Fibroblast of skin of abdomen (primary cell): ENCODE results near the gene SMG6.

Experiments used
- DNase-seq: peaks from one replicate; pipeline ENCODE4 v3.0.0-alpha.2; 2013

SMG6 gene

GRCh38 chr17:2232244-2232638 is 71.3 kb downstream of the SMG6 start:
- peak; percentile 93 for DNase-seq

DNA sequence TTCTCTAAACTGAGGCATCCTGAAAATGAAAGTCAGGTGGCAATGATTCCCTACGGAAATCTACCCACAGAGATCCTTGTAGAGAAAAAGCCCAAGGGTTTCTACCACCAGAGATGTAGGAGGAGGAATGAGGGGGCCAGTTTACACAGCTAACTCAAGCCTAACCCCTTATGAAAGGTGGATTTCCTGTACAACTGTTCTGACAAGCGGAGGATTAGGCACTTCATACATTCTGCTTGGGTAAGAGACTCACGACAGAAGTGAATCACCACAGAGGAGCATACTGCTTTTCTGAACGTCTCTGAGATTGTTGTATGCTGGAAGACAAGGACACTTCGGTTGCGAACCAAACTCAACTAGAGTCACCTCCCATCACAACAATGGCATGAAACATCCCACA is 72.7 kb downstream of the SMG6 start:
- DNase-seq: peak; percentile 55

GRCh38 chr17:2227025-2227699 is 76.4 kb downstream of the SMG6 start:
- peak; percentile 38 for DNase-seq

DNA sequence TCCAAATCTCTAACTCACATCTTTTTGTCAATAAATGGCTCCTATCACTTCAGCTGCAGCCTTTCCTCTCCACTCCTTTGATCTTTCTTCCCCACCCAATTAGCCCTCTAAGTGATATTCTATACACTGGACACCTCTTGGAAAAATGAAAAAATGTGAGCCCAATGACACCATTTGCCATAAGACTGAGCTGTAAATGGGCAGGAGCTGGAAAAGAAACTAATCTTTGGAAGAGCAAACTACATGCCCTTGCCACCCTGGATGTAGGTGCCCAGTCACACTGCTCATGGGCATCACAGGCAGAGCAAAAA is 80.0 kb downstream of the SMG6 start:
- no peak for DNase-seq

DNA sequence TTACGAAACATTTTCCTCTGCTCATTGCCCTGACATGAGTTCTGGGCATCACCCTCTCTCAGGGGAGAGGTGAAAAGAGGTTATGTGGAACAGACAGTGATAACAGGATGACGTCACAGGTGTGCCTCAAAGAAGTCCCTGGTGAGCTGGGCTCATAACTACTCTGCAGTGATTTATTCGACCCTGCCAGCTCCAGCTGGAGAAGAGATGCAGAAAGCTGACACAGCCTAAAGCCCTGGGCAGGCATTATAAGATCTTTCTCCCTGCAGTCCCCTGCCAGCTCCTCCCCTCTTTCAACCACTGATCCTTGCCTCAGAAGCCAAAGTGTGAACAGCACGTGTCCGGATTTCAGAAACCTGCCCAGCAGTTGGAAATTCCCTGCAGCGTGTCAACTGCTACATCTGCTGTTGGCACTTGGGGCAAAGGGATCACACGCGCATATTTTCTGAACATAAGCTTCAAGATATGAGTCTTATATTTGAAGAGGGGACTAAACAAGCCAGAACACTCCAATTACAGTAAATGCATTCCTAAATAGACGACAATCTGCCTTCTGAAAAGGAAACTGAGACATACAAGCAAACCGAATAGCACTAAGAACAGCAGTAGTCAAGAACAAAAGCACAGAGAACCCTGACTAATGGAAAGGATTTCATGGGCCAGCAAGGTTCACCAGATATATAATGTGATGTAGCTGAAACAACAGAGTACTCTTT is 80.5 kb downstream of the SMG6 start:
- peak; percentile 76 for DNase-seq

DNA sequence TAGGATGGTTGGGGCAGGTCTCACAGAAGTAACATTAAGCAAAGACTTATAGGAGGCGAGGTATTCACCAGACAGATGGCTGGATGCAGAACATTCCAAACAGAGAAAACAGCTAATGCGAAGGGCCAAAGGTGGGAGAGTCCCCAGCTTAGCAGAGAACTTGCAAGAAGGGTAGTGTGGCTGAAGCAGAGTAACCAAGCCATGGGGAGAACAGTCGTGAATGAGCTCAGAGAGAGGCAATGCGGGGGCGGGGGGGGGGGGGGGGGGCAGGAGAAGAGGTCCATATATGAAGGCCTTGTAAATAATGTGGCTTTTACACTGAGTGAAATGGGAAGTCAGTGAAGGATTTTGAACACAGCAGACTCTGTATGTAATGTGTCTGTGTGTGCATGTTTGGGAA is 81.3 kb downstream of the SMG6 start:
- no peak for DNase-seq

- DNase-seq: no peak
Observed at GRCh38 chr17:2218426-2218825, 85.2 kb downstream of the SMG6 start.

- DNase-seq: peak; percentile 99
Observed at GRCh38 chr17:2215616-2216364, 87.8 kb downstream of the SMG6 start.

- DNase-seq: peak; percentile 88
Observed at GRCh38 chr17:2214929-2215615, 88.5 kb downstream of the SMG6 start.

GRCh38 chr17:2214047-2214928 is 89.3 kb downstream of the SMG6 start:
- peak; percentile 90 for DNase-seq

- peak; percentile 76 for DNase-seq
Observed at GRCh38 chr17:2213291-2213960, 90.2 kb downstream of the SMG6 start.

DNA sequence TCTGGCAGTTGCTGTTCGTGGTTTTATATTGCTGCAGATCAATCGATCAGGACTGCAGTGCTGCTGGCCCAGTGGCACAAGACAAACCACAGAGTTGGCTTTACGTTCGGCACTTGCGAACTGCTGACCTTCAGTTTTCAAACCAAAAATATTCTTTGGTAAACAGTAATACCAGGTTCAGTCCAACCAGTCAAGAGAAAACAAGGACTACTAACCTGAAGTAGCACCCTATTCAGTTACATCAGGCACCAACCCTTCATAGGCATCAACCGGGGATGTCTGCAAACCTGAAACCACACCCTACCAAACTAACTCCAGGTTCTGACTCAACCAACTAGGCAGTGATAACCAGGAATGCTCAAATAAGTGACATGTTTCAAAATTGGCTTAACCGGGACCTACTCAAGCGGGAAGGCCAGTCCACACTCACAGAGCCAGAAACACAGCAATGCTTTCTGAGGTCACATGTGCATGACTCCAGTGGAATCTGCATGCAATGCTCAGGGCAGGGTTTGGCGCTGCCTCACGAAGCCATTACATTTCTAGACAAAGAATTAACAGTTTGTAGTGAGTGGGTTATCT is 91.1 kb downstream of the SMG6 start:
- DNase-seq: peak; percentile 81

DNA sequence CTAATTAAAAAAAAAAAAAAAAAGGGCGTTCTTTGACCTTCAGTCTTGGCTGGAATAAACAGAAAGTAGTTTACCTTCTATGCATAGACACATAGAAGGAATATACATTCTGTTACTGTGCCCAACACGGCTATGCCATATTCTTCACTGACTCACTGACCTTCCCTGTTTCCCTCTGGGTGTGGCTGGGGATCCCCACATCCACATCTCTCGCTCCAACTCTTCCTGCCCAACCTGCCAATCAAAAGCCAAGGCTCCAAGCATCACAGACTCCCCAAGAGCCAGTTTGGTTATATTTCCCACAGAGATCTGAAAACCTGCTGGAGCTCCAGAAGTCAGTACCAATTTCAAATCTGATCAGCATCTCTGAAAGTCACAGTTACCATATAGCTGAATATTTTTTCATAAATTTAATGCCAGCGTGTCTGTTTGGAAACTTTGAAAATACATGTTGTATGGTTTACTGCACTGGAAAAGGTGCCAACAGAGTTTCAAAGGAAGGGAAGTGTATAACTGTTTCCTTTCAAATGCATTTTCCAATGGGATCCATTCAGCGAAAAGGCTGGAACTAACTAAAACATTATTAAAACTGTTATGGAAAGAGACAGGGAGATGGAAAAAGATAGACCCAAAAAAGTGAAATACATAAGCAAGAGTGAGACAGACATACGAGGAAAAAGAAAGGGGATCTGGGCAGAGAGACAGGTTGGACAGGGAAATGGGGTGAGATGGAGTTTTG is 91.8 kb downstream of the SMG6 start:
- DNase-seq: no peak

GRCh38 chr17:2210726-2211125 is 92.9 kb downstream of the SMG6 start:
- DNase-seq: no peak

GRCh38 chr17:2207815-2208515 is 95.6 kb downstream of the SMG6 start:
- DNase-seq: no peak

- no peak for DNase-seq
Observed at GRCh38 chr17:2204393-2204792, 99.2 kb downstream of the SMG6 start.

- no peak for DNase-seq
Observed at GRCh38 chr17:2203818-2204217, 99.8 kb downstream of the SMG6 start.

DNA sequence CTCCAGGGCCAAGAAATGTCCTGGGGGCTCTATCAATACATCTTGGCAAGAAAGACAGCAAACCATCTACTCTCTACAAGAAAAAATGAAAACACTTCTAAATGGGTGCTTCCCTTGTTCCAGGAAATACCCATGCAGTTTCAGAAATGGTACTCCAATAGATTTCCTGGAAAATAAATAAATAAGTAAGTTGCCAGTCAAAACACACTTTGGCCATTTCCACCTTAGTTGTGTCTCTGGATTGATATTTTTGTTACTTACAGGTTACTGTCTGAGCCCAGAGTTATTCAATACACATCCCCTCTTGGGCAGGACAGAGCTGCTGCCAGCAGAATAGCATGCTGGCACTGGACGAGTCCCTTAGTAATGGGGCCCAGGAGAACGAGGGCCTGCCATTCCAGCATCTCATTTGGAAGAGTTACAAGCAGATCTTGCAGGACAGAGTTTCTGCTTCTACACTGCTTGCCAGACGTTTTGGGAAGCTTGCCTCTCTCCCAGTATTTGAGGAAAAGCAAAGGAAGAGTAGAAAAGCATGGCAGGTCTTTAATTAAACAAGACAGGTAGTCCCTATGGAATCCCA is 100.5 kb downstream of the SMG6 start:
- no peak for DNase-seq

DNA sequence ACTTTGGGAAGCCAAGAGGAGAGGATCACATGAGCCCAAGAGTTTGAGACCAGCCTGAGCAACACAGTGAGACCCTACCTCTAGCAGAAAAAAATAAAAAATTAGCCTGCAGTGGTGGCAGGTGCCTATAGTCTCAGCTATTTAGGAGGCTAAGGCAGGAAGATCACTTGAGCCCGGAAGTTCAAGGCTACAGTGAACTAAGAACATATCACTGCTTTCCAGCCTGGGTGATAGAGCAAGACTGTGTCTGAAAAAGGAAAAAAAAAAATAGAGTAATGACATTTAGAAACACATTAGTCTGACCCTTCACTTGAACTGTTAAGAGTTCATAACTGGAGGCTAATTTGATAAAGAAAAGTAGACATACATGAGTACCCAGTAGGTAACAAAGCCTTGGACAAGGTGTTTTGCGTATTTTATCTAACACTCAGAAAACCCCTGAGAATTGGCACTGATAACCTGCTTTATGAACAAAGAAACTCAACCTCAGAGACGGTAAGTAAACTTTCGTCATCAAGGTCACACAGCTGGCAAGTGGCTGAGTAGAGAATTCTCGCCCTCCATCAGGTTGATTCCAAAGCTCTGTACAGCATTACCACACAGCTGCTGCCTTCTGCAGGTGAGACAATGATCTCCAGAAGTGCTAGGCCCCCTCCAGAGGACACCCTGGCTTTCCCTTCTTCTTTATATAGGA is 101.1 kb downstream of the SMG6 start:
- no peak for DNase-seq
